Measurements from ENCODE around the gene NSMF.
A peak's percentile ranks its signal among the peaks of the same experiment; 100 is the strongest.

NSMF gene

GRCh38 chr9:137459152-137459600, at the start of gene NSMF:
Gene NSMF, minus strand, starts transcription at chr9:137459334. Its CDS starts 232 bp downstream, at chr9:137459102.
- no peak for TF ChIP-seq CTCF (IDR thresholded peaks at IDR 0.05; ENCODE audit: low read depth, low read length)
- H3K4me3 ChIP-seq (ENCODE audit: low read depth, low read length): peak within 1 kb of the TSS; percentile 72

GRCh38 chr9:137506702-137507171, 47.6 kb upstream of the NSMF start:
- TF ChIP-seq CTCF (IDR thresholded peaks at IDR 0.05; ENCODE audit: low read depth, low read length): no peak
- H3K4me3 ChIP-seq (ENCODE audit: low read depth, low read length): no peak overlapping the region

GRCh38 chr9:137506274-137506673, 47.1 kb upstream of the NSMF start:
- no peak for TF ChIP-seq CTCF (IDR thresholded peaks at IDR 0.05; ENCODE audit: low read depth, low read length)
- no peak overlapping the region for H3K4me3 ChIP-seq (ENCODE audit: low read depth, low read length)

GRCh38 chr9:137505421-137506140, 46.4 kb upstream of the NSMF start:
- H3K4me3 ChIP-seq (ENCODE audit: low read depth, low read length): no peak overlapping the region
- TF ChIP-seq CTCF (IDR thresholded peaks at IDR 0.05; ENCODE audit: low read depth, low read length): no peak

- TF ChIP-seq CTCF (IDR thresholded peaks at IDR 0.05; ENCODE audit: low read depth, low read length): no peak
- H3K4me3 ChIP-seq (ENCODE audit: low read depth, low read length): no peak overlapping the region
These were observed 45.3 kb upstream of the NSMF start for GRCh38 chr9:137504432-137504777.

GRCh38 chr9:137502008-137502911, 43.1 kb upstream of the NSMF start:
- no peak for TF ChIP-seq CTCF (IDR thresholded peaks at IDR 0.05; ENCODE audit: low read depth, low read length)
- H3K4me3 ChIP-seq (ENCODE audit: low read depth, low read length): no peak overlapping the region

- no peak overlapping the region for H3K4me3 ChIP-seq (ENCODE audit: low read depth, low read length)
- TF ChIP-seq CTCF (IDR thresholded peaks at IDR 0.05; ENCODE audit: low read depth, low read length): no peak
These were observed 42.3 kb upstream of the NSMF start for GRCh38 chr9:137501457-137501856.

Measured in WI38 (cell line).